ENCODE measurements around the gene TMEM108.

TMEM108 gene

DNA sequence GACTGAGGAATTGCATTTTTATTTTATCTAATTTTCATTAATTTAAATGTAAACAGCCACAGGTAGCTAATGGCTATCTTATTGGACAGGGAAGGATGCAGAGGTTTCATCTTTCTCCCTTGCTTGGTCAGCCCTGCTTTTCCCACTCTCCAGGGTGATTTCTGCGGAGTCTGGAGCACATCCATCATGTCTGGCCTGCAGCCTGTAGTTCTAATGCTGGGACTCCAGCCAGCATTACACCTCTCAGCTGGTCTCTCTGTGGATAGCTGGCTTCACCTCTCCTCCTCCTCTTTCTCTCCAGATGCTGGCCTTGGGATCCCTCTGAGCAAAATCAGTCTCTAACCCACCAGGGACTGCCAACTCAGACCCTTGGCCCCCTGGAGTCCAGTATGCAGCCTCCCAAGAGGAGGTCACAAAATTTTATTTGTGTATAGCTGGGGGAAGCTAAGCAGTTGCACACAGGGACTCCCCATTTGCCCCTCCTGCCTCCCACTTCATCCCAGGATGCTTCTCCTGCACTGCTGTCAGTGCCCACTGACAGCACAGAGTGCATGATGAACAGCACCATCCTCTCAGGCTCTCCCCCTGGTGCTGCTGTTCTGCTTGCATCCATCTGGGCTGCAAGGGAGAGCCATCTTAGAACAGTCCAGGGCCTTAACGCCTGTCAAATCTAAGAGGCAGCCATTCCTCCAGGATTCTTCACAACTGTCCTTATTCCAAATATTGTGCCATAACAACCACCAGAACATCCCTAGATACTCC is 363.4 kb downstream of the TMEM108 start:
- no peak for DNase-seq (ENCODE audit: low spot score)
- in situ Hi-C loops (cut with MboI; ENCODE audit: low pct_unique_long_range_greater_than_20kb, low sequenced_read_pairs, unreplicated experiment) = no loop called here
- TF ChIP-seq, protein P1, sequence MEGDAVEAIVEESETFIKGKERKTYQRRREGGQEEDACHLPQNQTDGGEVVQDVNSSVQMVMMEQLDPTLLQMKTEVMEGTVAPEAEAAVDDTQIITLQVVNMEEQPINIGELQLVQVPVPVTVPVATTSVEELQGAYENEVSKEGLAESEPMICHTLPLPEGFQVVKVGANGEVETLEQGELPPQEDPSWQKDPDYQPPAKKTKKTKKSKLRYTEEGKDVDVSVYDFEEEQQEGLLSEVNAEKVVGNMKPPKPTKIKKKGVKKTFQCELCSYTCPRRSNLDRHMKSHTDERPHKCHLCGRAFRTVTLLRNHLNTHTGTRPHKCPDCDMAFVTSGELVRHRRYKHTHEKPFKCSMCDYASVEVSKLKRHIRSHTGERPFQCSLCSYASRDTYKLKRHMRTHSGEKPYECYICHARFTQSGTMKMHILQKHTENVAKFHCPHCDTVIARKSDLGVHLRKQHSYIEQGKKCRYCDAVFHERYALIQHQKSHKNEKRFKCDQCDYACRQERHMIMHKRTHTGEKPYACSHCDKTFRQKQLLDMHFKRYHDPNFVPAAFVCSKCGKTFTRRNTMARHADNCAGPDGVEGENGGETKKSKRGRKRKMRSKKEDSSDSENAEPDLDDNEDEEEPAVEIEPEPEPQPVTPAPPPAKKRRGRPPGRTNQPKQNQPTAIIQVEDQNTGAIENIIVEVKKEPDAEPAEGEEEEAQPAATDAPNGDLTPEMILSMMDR (IDR thresholded peaks at IDR 0.05; ENCODE audit: extremely low read depth, insufficient read depth, missing control alignments) = no peak

DNA sequence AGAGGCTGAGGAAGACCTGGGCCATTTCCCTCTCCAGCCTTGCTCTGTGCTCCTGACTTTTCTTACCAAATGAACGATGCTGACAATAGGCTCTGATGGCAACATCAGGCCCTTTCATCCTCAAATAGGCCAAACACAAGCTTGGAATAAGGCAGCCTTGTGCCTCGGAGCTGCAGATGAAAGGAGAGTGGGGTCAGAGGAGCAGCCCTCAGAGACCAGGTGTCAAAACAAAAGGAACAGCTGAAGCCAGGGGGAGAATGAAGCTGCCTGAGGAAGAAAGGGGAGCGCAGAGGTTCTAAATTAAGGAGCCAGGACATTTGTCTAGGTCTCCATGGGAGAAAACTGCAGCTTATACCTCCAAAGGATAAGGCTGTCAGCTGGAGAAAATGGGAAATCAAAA is 366.7 kb downstream of the TMEM108 start:
- in situ Hi-C loops (cut with MboI; ENCODE audit: low pct_unique_long_range_greater_than_20kb, low sequenced_read_pairs, unreplicated experiment) = no loop called here
- no peak for DNase-seq (ENCODE audit: low spot score)
- TF ChIP-seq, protein P1 (IDR thresholded peaks at IDR 0.05; ENCODE audit: extremely low read depth, insufficient read depth, missing control alignments) = no peak

DNA sequence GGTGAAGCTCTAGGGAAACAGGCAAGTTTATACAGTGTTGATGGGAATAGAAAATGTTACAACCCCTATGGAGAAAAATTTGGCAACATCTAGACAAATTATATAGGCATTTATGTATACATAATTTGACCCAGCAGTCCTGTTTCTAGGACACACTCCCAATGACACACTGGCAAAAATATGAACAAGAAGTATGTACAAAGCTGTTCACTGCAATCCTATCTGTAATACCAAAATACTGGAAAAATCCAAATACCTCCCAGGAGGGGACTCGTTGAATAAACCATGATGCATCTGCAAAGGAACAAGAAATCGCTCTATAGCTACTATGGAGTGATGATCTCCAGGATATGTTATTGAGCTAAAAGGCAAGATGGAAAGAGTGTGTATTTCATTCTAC is 370.2 kb downstream of the TMEM108 start:
- no peak for DNase-seq (ENCODE audit: low spot score)
- in situ Hi-C loops (cut with MboI; ENCODE audit: low pct_unique_long_range_greater_than_20kb, low sequenced_read_pairs, unreplicated experiment) = no loop called here
- TF ChIP-seq, protein P1 (IDR thresholded peaks at IDR 0.05; ENCODE audit: extremely low read depth, insufficient read depth, missing control alignments) = no peak

DNA sequence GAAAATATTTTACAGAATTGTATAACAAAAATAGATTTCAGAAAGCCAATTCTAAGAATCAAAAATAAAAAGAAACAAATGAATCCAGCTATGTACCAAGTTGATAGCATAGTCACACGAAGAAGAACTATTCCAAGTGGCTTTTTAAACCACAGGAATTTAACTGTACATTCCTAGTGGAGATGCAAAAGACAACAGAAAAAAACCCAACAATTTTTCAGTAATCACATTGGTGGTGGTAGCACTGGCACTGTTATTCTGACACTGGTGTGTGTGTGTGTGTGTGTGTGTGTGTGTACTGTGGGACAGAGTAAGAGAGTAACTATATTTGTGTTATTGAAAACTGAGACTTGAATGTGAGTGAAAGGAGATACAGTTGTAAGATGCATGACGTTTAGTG is 370.8 kb downstream of the TMEM108 start:
- in situ Hi-C loops (cut with MboI; ENCODE audit: low pct_unique_long_range_greater_than_20kb, low sequenced_read_pairs, unreplicated experiment) = no loop called here
- DNase-seq (ENCODE audit: low spot score) = no peak
- TF ChIP-seq, protein P1 (IDR thresholded peaks at IDR 0.05; ENCODE audit: extremely low read depth, insufficient read depth, missing control alignments) = no peak

DNA sequence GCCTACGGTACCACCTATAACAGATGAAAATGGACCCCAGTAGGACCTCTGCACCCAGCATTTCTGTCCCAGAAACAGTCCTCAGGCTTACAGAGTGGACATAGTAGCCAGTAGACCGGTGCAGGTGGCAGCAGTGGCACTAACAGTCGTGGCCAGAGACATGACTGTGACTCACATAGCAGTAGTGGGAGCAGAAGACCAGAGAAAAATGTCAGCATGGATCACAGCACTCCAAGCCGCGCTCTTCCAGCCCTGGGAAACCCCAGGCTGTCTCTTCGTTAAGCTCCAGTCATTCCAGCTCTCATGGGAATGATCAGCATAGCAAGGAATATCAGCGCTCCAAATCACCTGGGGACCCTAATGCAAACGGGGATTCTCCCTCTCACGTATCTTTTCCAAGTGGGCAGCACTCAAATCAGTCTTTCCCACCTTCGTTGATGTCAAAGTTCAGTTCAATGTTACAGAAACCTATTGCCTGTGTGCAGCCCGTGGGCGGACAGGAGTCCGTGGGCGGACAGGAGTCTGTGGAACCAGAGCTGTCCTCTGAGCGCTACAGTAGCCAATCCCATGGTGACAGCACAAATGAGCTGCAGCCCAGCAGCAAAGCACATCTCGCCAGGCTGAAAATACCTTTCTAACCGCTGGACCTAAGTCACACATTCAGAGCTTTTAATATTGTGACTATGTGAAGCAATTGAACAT is 372.2 kb downstream of the TMEM108 start:
- in situ Hi-C loops (cut with MboI; ENCODE audit: low pct_unique_long_range_greater_than_20kb, low sequenced_read_pairs, unreplicated experiment) = no loop called here
- DNase-seq (ENCODE audit: low spot score) = no peak
- TF ChIP-seq, protein P1 (IDR thresholded peaks at IDR 0.05; ENCODE audit: extremely low read depth, insufficient read depth, missing control alignments) = no peak

DNA sequence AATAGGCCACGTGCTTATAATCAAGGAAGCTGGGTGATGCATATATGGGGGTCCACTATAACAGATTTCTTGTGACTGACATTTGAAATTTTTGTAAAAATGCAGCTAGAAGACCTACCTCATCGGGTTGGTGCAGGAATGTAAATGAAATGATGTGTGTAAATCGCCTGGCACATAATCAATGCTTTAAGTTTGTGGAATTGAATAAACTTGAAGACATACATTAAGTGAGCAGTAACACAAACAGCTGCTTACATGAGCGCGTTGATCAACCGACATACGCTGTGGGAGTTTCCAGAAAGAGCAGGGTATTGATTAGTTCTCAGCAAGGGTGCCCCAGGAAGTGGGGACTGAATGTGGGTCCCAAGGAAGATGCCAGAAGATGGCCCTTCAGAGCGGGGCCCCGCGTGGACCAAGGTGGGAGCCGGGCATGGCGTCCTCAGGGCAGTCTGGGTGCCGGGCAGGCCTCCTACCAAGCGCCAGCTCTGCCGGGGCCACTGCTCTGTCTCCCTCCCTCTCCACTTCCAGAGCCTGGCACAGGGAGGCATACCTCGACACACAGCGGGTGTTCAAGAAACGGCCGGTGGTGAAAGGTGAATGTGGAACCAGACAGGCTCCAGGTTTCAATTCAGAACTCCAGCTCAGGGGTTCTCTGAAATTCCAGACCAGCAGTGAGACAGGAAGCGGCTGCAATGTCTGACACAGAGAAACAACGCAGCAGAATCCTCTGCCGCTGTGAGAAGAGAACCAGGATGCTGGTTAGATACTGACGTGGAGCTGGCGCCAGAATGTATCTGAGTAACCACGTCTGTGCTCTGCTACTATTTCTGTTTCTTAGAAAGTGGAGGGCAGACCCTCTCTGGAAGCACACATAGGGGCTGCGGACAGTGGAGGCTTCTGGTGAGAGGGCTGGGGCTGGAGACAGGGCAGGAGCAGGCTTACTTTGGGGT is 374.3 kb downstream of the TMEM108 start:
- TF ChIP-seq, protein P1 (IDR thresholded peaks at IDR 0.05; ENCODE audit: extremely low read depth, insufficient read depth, missing control alignments) = no peak
- in situ Hi-C loops (cut with MboI; ENCODE audit: low pct_unique_long_range_greater_than_20kb, low sequenced_read_pairs, unreplicated experiment) = no loop called here
- DNase-seq (ENCODE audit: low spot score) = no peak

Data from GM13977 (cell line).